Suppressor macrophage (primary cell): ENCODE results near the gene COL9A2.

Experiments
- DNase-seq, 4 experiments: peaks; one replicate each; pipeline ENCODE4 v3.0.0-alpha.2; 2020 to 2022

COL9A2 gene

GRCh38 chr1:40318476-40318875 is 1.4 kb upstream of the COL9A2 start:
- DNase-seq: no peak

GRCh38 chr1:40317394-40318074 is 448 bp upstream of the COL9A2 start:
- no peak for DNase-seq

- peak in 2 of 4 experiments; percentile 23 to 27 for DNase-seq
These were observed 1.1 kb downstream of the COL9A2 start for GRCh38 chr1:40315795-40316594.

DNA sequence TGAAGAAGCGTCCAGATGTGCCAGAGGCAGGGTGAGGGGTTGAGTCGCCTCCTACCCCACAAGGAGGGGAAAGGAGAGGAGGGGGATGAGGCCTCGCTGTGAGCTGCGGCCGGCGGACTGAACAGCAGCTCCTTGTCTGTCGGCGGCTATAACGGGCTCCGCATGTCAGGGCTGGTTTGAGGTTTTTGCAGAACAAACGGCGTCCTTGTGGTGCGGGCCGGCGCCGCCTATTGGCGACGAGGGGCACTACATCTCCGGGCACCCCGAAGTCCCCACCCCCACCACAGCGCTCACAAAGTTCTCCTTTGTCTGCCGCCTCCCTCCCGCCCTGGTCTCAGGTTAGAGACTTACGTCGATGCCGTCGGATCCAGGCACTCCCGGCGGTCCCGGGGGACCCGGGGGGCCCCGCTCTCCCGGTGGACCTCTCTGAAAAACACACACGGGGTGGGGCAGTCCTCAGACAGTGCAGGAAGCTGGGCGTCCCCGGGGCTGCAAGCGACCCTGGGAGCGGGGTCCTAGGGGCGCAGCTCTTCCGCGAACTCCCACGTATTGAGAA is 1.8 kb downstream of the COL9A2 start:
- DNase-seq: peak; percentile 83 to 93 (median 90)

GRCh38 chr1:40314721-40315238 is 2.3 kb downstream of the COL9A2 start:
- no peak for DNase-seq

GRCh38 chr1:40313958-40314720 is 2.9 kb downstream of the COL9A2 start:
- no peak for DNase-seq

DNA sequence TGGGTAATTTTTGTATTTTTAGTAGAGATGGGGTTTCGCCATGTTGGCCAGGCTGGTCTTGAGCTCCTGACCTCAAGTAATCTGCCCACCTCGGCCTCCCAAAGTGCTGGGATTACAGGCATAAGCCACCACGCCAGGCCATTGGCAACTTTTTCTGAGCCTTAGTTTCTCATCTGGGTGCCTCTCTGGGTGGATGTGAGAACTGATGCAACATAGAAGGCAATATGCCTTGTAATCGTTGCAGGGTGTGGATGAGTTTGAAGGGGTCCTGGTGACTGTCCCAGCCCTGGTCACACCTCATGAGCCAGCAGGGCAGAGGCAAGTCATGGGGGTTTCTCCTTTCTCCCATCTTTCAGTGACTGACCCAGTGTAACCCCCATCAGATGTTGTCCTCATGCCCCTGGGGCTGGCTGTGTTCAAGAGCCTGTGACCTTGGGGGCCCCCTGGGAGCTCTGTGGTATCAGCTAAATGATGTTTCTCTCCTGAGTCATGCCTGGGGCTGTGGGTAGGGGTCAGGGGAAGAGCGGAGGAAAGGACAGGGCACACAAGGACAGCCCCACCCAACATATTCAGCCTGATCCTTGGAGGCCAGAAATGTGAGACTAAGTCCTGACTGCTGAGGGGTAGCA is 3.6 kb downstream of the COL9A2 start:
- no peak for DNase-seq

DNA sequence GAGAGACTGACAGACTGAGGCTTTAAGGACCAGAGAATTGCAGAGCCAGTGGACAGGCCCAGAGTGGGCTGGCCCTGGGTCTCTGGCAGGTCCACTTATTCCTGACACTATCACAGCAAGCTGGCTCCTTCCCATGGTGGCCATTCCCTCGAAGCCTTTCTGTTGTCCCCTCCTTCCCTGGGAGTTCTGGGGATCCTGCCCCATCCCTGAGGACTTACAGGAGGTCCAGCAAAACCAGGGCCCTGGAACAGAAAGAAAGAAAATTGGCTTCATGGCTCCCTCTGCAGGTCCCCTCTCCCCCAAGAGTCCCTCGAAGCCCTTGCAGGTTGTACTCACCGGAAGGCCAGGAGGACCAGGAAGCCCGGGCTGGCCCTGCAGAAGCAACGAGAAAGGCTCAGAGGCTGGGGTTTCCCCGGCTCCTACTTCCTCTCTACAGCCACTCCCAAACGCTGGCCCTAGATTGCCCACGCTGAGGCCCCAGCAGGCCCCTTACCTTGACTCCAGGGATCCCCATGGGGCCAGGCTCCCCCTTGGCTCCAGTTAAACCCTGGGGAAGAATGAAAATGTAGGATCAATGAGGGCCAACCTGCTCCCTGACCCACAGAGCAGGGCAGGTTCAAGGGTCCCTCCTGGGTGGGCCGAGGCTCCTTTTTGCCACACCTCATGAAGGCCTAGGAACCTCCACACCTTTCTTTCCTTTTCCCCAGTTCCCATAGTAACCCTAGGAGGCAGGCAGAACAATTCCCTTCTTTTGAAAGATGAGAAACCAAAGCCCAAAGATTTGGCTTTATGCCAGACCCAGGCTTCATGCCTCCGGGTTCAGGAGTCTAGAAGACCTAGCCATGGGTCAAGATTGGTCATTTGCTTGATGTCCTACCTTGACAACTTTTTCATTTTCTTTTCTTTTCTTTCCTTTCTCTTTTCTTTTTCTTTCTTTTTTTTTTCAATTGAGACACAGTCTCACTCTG is 4.6 kb downstream of the COL9A2 start:
- DNase-seq: peak; percentile 77 to 91 (median 86)

GRCh38 chr1:40311692-40312091 is 5.4 kb downstream of the COL9A2 start:
- no peak for DNase-seq

GRCh38 chr1:40310983-40311642 is 6.0 kb downstream of the COL9A2 start:
- DNase-seq: no peak

- DNase-seq: no peak
These were observed 7.0 kb downstream of the COL9A2 start for GRCh38 chr1:40310129-40310461.

GRCh38 chr1:40309374-40310128 is 7.5 kb downstream of the COL9A2 start:
- no peak for DNase-seq

GRCh38 chr1:40308036-40308727 is 8.9 kb downstream of the COL9A2 start:
- no peak for DNase-seq

DNA sequence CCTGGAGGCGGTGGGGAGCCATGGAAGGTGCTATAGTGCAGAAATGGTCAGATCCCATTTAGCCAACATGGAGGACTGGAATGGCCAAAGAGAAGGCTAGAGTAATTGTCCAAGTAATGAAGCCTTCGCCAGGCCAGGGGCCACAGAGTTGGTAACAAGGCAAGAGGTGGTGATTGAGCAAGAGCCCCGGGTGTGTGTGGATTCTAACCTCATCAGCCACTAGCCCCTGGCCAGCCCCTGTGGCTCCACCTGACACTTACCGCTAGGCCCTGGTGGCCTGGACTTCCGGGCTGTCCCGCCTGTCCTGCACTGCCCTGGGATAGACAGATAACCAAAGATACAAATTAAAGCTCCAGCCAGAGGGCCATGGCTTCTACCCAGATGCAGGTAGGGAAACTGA is 9.9 kb downstream of the COL9A2 start:
- no peak for DNase-seq

- DNase-seq: no peak
These were observed 10.8 kb downstream of the COL9A2 start for GRCh38 chr1:40306296-40306695.

DNA sequence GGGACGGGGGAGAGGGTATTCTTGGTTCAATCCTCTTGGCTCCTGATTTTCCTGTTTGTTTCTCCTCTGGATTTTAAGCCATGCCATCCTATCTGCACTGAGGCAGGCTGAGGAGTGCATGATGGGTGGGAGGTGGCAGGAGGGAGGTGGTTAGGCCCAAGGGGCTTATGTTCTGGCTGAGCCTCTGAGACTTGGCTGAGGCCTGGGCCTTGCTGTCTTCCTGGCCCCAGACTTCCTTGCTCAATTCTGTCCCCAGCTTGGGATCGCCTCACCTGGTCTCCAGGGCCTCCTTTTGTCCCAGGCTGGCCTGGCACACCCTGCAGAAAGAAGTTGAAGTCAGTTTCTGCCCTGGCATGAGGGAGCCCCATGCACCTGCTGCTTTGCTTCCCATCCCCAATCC is 11.2 kb downstream of the COL9A2 start:
- DNase-seq: no peak

- DNase-seq: no peak
These were observed 11.6 kb downstream of the COL9A2 start for GRCh38 chr1:40305451-40305850.

GRCh38 chr1:40303790-40304189 is 13.3 kb downstream of the COL9A2 start:
- DNase-seq: no peak

- no peak for DNase-seq
These were observed 13.9 kb downstream of the COL9A2 start for GRCh38 chr1:40303051-40303771.
